NCI-H2171 (cell line): Measurements from ENCODE around the gene PROK2.
A peak's percentile ranks its signal among the peaks of the same experiment; 100 is the strongest.

Experiments used
- DNase-seq: peaks from one replicate; lab custom pipeline; 2025; lab: John Stamatoyannopoulos, UW

The PROK2 gene

GRCh38 chr3:71734881-71735280 lies 50.1 kb downstream of the PROK2 start:
- DNase-seq, result no peak

DNA sequence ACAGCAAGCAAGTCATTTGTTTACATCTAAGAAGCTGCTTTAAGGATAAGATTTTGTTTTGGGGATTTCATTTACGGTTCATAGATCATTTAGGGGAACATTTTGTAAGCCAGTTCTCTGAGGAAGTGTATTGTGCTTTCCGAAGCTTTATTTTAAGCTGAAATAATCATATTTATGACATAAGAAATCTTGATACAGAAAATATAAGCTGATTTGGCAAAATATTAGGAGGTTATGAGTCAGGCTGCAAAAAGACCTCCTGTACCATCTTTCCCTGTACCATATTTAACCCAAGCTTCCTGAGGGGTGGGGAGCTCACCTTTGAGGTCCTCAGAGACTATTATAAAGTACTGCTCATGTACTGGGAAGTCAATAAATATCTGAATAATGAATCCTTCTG lies 51.6 kb downstream of the PROK2 start:
- no peak for DNase-seq

- no peak for DNase-seq
Measured at GRCh38 chr3:71732637-71733036, 52.3 kb downstream of the PROK2 start.

GRCh38 chr3:71728632-71729342 lies 56.2 kb downstream of the PROK2 start:
- DNase-seq, result peak; percentile 82

GRCh38 chr3:71726146-71726545 lies 58.8 kb downstream of the PROK2 start:
- no peak for DNase-seq

DNA sequence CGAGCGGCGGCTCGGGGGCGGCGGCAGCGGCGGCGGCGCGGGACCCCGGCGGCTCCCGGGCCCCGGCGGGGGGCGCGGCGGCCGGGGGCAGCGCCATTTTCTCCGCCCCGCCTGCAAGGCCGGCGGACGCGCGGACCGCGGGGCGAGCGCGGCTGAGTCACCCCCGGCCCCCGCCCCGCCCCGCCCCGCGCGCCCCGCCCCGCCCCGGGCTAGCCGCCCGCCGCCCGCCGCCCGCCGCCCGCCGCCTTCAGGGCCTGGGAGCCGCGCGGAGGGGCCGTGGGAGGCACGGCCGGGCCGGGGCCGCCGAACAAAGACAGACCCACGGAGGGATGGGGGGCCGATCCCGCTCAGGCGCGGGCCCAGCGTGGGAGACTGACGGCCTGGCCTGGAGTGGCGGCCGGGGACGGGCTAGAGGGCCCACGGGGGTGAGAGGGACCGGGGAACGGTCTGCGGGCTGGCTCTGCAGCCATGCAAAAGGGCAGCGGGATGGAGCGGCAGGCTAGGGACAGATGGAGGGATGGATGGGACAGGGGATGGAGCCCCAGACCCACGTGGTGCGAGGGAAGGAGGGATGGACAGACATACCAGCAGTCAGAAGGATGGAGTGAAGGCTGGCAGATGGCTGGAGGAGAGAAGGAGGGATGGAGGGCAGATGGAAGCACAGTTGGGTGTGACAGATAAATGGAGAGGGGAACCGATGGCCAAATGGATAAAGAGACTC lies 59.5 kb downstream of the PROK2 start, which contains the start of gene EIF4E3:
Gene EIF4E3 (minus strand): TSS at position 132 of the 721 bp plus-strand sequence. CDS start 35 bp downstream, at position 97.
- peak; percentile 11 for DNase-seq

DNA sequence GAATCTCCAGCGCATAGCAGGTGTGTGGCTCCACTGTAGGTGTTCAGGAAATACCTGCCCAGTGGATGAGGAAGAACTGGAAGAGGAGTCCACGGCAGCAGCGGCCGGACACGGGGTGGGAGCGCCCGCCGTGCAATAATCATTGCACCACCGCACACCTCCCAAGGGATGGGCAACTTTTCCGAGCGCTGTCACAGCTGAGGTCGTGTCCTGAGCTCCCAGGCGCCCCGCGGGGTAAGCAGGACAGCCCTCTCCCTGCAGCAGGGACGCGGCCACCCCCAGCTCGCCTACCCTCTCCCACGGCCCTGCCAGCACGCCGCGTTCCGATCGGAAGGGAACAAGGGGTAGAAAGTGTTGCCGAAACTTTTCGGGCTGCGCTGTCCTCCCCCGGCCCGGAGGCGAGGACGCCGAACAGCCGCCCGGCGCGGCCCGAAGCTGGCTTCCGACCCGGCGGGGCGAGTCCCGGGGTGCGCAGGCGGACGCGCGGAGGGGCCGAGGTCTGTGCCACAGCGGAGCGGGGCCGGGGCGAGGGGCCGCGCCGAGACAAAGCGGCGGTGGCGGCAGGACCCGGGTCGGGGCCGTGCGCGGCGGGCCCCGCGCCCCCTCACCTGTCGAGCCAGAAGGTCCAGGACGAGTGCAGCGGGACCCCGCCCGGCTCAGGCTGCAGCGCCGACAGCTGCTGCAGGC lies 60.2 kb downstream of the PROK2 start:
- no peak for DNase-seq

DNA sequence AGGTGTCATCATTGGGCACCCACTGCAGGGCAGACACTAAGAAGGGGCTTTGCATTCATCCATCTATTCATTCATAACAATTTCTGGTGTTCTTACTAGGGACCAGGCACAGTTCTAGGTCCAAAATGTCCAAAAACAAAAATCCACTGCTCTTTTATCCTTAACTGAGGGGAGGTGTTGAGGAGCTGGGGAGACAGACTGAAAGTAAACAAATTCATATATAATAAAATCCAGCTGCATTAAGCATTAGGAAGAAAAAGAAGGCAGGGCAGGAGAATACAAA lies 60.8 kb downstream of the PROK2 start:
- DNase-seq, result no peak

GRCh38 chr3:71723452-71724170 lies 61.3 kb downstream of the PROK2 start:
- DNase-seq, result no peak

DNA sequence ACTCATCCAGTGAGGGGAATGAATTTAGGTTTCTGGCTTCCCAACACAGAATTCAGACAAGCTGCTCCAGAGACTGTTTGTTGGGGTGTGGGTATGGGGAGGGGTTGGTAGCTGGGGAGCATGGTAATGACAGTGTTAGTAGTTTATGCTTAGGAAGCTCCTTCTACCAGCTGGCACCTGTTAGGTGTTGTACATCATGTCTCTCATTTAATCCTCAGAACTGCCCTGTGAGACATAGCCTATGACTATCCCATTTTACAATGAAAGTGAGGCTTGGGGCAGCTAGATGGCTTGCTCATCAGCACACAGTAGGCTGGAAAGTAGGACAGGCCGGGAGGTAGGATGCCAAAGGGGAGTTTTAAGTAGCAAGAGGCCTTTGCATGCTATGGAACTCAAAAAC lies 62.3 kb downstream of the PROK2 start:
- no peak for DNase-seq
